ENCODE measurements around the gene URB2.

Gene URB2

GRCh38 chr1:229650045-229650444 is 24.0 kb downstream of the URB2 start:
- no peak for DNase-seq

- DNase-seq: no peak
Measured at GRCh38 chr1:229651546-229651945, 25.5 kb downstream of the URB2 start.

DNA sequence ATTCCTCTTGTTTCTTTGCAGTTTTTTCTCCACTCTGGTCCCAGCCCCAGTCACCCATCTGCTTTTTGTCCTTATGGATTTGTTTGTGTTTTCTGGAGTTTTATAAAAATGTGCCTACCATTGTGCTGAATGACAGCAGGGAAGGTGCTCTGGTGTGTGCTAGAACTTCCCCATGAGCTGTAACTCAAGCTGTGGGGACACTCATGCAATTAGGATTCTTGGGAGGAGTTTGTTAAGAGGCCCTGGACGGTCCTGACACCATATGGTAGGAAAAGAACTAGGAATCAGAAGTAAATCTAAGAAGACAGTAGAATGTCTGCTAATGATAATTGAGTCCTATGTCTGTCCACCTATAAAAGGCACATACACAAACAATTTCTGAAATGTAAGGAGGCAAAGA is 27.4 kb downstream of the URB2 start:
- no peak for DNase-seq

DNA sequence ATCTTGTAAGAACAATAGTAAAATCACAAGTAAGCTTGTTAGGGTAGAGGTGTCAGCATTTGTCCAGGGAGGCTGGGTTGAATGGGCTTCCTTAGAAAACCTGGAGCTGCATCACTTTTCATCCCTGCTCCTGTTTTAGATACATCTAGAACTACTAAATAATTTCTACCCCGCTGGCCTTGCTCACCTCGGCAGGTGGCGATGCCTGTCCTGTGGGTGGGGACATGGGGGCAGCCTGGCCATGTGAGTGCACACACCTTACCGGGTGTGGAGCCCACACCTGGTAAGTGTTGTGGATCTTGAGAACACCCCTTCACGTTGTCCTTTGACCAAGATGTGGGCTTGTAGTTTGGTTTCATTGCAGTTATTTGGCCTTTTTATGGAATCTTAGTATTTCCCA is 29.7 kb downstream of the URB2 start:
- DNase-seq: no peak

DNA sequence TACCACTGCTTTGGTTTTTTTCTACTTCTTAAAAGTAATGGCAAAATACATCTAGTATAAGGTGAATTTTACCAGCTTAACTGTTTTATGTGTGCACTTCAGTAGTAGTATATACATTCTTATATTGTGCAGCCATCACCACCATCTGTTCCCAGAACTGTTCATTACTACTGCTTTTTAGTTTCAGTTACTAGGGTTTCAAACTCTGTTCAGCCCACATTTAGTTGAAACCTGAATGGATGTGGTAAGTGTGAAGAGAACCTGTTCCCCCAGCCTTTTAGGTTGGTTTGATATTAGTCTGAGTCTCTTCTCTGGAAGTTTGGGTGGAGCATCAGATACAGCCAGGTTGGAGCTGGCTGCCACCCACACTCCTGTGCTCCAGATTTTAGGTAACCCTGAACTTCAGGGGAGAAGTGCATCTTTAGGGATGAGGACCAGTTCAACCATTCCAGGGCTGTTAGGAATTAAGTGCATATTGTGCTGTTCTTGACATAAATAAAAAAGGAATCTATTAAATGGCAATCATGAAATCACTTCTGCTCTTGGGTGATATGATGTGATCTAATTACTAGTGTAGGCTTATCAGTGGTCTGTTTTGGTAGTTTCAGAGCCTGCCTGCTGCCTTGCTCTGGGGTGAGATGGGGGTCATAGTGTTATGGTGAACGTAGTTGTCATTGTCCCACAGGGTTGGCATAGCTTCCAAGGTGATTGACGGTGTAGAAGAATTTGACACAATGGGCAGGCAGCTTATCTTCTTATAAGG is 32.1 kb downstream of the URB2 start:
- DNase-seq: no peak

DNA sequence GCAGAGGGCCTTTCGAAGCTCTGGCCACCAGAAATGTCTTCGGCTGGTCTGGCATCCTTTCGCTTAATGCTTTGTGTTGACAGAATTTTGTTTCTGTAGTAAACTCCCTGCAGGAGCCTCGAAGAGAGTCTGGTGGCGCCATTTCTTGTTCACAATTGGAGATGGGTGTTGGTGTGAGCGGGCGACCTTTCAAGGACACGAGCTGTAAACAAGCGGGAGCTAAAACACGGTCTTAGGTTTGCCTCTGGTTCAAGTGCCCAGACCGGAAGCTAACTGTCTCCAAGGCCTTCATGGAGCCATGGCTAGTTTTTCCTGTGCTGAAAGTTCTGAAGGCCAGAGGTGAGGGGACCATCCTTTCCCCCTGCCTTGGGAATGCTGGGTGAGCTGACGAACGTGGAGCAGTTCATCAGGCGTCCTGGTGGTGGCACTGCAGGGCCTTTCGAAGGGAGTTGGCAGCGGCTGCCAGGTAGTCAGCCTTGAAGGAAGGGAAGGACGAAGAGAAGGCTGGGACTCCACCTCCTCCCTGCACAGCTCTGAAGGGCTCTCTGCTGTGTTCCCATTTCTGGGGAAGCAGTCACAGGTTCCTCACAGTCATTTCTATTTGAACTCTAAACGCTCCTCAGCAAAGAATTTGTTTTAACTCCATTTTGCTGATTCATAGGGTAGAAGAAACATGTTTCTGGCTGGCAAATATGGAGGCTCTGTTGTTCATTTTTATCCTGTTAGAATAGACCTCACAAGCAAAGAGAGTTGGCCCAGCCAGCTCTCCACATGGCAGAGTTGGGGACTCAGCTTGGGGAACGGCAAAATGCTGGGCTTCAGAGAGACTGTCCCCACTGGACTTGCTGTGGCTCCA is 35.2 kb downstream of the URB2 start:
- DNase-seq: peak; percentile 59

DNA sequence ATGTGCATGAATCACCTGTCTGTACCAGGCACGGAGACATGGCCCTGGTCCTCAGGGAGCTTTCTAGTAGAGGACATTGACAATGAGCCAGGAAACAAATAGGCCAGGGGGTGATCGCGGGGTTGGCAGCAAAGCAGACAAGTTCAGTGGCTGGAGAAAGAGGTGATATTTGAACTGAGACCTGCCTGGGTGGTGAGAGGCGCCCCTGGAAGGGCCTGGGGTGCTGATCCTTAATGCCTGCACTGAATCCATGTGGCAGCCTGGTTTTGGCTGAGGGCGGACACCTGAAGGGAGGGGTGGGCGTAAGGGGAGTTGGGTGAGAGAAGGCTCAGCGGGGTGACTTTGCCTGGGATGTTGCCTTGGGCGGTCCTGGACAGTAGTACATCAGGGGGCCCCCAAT is 35.9 kb downstream of the URB2 start:
- no peak for DNase-seq

DNA sequence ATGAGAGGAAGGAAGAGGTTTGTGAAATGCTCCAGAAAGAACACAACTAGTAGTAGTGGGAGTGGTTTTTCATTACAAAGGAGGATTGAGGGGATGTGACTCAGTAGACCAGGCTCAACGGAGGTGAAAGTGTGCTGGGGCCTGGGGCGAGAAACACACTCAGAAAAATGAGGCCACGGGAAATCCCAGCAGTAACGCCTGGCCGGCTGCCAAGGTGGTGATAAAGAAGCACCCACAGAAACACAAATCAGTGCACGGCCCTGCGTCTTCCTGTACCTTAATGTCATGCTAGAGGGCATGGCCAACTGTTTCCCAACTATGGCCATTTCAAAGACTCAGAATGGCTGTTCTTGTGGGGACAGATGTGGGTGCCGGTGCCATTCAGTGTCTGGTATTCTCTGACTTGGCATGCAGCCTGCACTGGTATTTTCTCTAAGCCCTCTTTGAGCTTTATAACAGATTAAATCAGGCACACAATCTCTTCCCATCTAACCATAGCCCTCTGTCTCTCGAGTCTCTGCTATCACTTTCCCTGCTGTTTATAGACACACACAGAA is 38.2 kb downstream of the URB2 start:
- peak; percentile 28 for DNase-seq

GRCh38 chr1:229665912-229666558 is 40.0 kb downstream of the URB2 start:
- peak; percentile 13 for DNase-seq

- DNase-seq: peak; percentile 43
Measured at GRCh38 chr1:229666585-229666984, 40.5 kb downstream of the URB2 start.

- DNase-seq: no peak
Measured at GRCh38 chr1:229669333-229669732, 43.3 kb downstream of the URB2 start.

- DNase-seq: no peak
Measured at GRCh38 chr1:229671310-229671709, 45.3 kb downstream of the URB2 start.

DNA sequence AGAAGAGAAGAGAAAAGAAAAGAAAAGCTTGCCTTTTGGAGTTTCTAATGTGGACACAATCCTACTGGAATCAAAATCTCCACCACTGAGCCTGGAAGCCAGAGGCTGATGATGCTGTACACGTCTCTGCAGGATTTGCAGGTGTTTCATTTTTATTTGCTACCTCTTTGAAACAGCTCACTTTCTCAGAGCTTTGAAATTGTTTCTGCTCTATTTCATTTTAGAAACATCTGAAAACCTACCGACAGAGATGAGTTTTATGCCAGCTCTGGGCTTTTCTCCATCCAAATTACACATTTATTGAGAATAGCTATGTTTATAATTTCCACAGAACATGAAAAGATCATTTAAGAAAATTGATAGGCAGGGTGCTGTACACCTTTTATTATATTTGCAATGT is 46.2 kb downstream of the URB2 start:
- DNase-seq: no peak

DNA sequence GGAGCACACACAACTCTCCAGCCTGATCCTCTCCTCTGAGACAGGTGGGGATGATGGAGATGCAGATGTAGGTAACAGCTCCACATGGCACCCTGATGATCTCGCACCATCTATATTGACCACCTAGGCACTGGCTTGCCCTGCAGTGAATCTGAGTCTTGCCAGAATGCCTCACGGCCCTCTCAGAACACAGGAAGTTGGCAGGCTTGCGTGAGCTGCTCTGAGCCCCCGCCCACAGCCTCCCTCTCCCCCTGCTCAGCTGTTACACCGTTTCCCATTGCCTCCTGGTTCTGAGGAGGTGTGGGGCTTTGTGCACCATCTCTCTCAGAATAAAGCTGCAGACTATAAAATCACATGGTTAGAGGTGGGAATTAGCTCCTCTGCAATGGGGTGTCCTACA is 48.0 kb downstream of the URB2 start:
- DNase-seq: no peak

DNA sequence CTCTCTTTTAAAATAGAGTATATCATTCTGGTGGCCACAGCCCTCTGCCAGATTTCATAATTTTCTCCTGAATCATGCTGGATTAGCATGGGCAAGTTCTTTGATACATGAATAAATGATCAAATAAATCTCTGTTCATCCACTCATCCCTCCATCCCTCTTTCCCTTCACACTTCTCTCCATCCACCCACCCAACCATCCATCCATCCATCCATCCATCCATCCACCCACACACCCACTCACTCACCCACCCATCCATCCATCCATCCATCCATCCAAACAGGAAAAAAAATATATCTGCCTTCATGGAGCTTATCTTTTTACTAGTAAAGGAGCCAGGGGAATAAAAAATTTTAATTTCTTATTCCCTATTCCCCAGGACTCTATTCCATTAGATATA is 49.3 kb downstream of the URB2 start:
- no peak for DNase-seq

DNA sequence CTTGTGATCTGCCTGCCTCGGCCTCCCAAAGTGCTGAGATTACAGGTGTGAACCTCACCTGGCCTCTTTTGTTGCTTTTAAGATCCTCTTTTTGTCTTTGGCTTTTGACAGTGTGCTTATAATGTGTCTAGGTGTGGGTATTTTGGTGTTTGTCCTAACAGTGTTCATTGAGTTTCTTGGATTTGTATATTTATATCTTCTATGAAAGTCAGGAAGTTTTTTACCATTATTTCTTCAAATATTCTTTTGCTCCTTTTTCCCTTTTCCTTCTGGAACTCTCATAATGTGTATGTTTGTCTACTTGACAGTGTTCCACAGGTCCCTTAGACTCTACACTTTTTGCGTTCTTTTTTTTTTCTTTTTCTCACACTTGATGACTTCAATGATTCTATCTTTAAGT is 59.1 kb downstream of the URB2 start:
- DNase-seq: no peak

DNA sequence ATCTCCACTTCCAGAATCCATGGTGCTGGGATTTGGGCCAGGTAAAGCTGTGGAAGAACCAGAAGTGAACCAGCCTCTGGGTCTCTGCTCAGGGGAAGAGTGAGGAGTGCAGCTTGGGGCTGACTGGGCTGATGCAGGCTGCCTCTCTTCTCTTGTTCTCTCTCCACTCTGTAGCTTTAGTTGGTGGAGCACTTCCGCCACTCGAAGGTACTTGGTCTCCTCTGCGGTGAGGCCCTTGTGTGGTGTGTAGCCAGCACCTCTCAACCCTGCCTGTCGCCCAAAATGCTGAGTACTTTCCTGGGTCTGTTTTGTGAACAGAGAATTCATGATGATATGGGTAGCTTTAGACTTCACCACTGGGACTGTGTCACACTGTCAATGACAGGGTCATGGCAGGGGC is 63.2 kb downstream of the URB2 start:
- no peak for DNase-seq

DNA sequence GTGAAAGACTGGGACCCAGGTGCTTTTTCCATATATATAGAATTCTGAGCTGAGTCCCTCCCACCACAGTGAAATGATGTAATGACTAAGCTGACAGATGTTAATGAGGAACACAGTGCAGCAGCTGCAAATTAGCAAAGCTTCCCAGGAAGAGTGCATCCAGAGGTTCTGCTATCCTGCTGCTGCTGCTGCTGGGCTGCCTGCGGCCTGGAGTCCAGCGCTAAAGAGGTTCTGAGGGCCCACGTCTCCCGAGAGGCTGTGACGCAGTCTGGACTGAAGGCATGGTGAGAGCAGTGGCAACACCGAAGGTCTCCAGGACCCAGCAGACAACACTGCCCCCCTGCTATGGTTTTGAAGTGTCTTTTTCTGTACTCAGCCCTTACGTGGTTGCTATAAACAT is 63.9 kb downstream of the URB2 start:
- no peak for DNase-seq

DNA sequence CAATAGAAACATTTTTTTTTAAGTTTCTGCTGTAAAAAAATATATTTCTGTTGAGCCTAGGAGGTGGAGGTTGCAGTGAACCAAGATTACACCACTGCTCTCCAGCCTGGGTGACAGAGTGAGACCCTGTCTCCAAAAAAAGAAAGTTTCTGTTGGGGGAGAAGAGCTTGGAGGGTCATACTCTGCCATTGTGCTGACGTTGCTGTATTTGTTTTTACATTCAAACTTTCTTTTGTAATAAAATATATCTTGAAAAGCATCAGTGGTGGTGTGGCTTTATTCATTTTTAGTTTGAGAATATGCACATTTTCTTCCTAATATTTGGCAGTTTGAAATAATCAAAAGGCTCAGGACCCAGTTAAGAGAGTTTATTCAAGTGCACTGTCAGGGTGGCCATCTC is 64.6 kb downstream of the URB2 start:
- no peak for DNase-seq

- DNase-seq: no peak
Measured at GRCh38 chr1:229691362-229691761, 65.3 kb downstream of the URB2 start.

GRCh38 chr1:229693129-229693900 is 67.3 kb downstream of the URB2 start:
- DNase-seq: peak; percentile 73

DNA sequence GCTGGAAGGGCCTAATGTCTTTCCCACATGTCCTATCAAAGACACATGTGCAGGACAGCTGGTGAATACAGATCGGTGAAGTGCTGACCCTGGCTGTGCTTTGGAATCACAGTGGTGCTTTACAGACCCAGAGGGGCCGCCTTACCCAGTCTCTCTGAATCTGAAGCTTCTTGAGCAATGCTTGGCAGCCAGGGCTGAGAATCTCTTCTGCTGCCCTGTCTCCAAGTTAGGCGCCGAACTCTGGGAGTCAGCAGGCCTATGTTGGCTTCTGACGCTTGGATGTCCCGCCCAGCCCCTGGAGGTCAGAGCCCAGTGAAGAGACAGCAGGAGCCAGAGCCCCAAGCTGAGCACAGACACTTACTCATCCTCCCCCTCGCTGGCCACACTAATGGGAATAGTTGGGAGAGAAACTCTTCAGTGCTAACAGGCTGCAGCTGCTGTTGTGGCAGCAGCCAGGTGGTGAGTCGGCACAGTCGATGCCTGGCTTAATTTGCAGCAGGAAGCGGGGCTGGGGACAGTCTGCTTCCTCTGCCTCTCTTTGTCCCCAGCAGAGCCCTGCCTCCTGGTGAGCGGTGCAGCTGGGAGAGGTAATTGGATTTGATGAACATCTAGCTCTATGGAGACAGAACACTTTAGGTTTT is 68.1 kb downstream of the URB2 start:
- peak; percentile 93 for DNase-seq

Data from NCI-H2171 treated with DMSO at 0.1 percent for 48 hours (cell line).